Inflammatory macrophage treated with lipopolysaccharide for 1 hour (primary cell): ENCODE data around the gene GPR176.

Source experiments
- DNase-seq, 2 donors: peaks; one replicate each; pipeline ENCODE4 v3.0.0-alpha.2; 2020 to 2022

GPR176 gene, protein sequence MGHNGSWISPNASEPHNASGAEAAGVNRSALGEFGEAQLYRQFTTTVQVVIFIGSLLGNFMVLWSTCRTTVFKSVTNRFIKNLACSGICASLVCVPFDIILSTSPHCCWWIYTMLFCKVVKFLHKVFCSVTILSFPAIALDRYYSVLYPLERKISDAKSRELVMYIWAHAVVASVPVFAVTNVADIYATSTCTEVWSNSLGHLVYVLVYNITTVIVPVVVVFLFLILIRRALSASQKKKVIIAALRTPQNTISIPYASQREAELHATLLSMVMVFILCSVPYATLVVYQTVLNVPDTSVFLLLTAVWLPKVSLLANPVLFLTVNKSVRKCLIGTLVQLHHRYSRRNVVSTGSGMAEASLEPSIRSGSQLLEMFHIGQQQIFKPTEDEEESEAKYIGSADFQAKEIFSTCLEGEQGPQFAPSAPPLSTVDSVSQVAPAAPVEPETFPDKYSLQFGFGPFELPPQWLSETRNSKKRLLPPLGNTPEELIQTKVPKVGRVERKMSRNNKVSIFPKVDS

DNA sequence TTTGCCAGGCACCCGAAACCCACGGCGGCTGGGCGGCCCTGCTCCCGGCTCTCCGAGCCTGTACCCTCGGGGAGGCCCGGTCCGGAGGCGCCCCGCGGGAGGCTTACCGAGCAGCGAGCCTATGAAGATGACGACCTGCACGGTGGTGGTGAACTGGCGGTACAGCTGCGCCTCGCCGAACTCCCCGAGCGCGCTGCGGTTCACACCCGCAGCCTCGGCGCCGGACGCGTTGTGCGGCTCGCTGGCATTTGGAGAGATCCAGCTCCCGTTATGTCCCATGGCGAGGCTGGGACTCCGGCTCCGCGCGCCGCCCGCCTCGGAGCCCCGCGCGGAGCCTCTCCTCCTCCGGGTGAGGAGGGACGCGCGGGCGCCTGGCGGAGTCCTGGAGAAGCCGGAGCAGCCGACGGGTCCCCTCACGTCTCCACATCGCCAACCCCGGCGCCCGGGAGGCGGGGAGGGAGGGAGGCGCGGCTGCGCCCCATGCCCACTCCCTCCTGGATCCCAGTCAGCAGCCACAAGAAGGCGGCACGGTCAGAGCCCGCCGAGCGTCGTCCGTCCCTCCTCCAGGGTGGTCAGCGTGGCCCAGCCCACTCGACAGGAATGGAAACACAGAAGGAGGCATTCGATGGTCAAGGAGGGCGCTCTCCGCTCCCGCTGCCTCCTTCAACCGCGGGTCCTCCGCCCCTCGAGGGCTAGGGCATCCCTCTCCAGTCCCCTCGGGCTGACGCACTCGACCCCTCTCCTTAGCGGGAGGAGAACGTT is at the start of gene GPR176:
Gene GPR176, minus strand, starts transcription at position 519 of the 762 bp plus-strand sequence. Its CDS starts 240 bp downstream, at position 279.
- DNase-seq = no peak

- no peak for DNase-seq
These were observed 48.9 kb upstream of the GPR176 start for GRCh38 chr15:39969002-39969394.

DNA sequence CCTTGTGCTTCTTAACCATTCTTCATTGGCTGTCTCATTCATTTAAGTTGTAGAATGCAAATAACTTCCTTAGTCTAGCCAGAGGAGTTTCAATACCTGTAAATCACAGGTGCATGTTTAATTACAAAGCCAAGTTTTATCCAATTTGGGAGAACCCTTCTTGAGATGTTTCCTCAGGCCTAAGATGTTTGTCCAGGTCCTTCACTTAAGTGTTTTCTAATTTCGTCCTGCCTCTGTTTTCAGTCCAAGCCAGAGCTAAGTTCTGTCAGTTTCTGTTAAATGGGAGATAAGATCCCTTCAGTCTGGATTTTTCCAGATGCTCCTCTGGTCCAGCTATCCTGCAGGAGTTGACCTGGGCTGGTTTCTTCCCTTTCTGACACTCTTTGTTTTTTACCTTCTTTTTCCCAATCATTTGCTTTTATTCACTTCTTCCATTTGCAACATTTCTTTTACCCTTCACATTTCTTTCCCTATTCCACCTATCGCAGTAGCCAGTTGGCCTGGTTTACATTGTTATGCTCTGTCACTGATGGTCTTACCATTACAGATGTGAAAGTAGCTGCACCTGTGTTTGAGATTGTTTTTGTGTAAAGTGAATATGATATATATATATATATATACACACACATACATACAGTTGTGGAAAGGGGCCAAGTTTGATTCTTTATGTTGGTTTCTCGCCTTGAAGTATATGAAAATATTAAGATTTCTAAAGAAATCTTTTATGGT is 48.4 kb upstream of the GPR176 start:
- no peak for DNase-seq

- DNase-seq = no peak
These were observed 46.5 kb upstream of the GPR176 start for GRCh38 chr15:39966521-39966920.

DNA sequence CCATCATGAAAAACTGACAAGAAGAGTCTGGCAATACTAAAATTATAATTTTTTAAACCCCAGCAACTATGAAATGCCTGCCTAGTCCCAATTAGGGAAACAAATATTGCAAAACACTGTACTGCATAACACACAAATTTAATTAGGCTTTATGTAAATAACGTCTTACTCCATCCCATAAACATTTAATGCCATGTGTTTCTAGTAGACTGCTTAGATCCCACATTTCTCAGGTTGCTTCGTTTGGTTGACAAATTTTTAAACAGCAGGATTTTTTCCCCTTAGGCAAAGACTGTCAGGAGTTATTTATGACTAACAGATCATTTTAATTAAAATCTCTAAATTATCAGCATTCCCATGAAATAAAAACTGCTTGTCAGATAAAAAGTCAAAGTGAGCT is 43.7 kb upstream of the GPR176 start:
- no peak for DNase-seq

- DNase-seq = no peak
These were observed 41.0 kb upstream of the GPR176 start for GRCh38 chr15:39961051-39961450.

- peak; percentile 16 to 28 for DNase-seq
These were observed 40.3 kb upstream of the GPR176 start for GRCh38 chr15:39960411-39960810.

GRCh38 chr15:39959411-39959810 is 39.3 kb upstream of the GPR176 start:
- no peak for DNase-seq

DNA sequence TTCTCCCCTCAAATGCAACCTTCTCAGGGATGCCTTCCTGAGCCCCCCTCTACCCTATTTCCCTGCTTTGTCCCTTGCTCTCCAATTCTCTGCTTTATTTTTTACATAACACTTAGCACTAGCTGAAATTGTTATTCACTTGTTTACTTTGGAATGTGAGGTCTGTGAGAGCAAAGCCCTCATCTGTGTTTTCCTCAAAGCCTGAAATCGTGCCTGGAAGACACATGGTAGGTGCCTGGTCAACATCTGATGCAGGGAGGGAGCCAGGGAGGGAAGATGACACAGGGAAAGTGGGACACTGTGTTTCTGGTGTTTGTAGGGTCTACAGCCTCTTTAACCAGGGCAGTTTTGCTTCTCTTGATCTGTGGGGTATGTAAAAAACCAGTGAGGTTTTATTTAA is 37.4 kb upstream of the GPR176 start:
- DNase-seq = no peak

DNA sequence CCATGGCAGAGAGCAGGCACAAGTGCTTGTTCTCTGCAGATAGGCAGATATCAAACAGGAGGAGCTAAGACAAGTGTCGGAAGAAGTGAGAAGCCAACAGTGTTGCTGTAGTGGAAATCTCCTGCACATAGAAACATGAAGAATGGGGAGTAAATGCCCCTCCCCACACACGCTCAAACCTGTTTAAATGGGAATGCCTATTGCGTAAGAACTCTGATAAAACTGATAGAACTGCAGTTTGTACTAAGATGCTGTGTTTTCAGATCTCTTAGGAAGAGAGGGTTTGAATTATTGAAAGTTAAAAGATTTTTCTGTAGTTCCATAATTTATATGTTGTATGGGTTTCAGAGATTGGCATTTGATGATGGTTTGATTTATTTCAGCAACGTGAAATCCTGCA is 33.5 kb upstream of the GPR176 start:
- DNase-seq = no peak

DNA sequence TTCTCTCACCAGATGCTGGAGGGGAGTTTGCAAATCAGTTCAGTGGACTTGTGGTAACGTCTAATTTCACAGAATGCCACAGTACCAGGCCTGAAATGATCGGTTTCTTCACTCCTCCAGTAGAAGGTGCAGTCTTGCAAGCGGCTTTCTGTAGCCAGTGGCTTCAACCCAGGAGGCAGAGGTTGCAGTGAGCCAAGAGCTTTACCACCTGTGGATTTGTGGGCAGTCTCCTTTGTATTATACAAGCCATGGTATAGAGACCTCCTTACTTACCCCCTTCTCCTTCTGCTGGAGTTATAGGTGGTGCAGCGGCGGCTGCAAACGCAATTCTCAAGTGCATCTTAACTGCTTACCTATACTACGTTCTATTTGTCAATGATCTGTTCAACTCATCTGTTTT is 31.5 kb upstream of the GPR176 start:
- DNase-seq = no peak

- DNase-seq = no peak
These were observed 28.8 kb upstream of the GPR176 start for GRCh38 chr15:39948817-39949216.

DNA sequence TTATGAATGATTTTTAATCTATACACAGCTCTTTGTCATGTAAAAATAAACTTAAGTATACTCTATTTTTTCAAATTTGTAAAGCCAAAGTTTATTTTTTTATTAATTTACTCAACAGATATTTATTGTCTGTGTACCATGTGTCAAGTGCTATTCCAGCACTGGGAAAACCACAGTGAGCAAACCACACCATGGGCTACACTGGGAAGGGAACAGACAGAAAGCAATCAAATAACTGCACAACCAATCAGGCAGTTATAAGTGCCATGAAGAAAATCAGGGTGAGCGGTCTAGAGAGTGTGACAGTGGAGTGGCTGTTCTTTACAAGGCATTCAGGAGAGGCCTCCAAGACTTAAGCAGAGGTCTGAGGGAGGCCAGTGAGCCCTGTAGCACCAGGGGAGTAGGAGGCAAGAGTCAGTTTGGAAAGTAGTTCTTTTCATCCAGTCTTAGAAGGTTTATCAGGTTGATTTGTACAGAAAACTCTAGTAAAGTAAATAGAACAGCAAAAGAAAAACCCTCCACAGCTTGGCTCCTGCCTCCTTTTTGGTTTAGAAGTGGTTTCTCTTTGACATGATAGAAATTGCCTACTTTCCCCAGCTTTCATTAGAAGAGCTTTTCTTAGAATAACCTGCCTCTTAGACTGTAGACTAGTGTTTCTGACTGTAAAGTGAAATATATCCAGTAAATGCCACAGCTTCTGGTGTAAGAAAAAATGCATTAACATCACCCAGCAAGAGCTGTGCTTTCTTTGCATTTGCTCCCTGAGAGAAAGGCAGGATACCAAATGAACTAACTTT is 27.5 kb upstream of the GPR176 start:
- no peak for DNase-seq

- DNase-seq = no peak
These were observed 26.8 kb upstream of the GPR176 start for GRCh38 chr15:39946862-39947261.

GRCh38 chr15:39944726-39945125 is 24.7 kb upstream of the GPR176 start:
- no peak for DNase-seq

DNA sequence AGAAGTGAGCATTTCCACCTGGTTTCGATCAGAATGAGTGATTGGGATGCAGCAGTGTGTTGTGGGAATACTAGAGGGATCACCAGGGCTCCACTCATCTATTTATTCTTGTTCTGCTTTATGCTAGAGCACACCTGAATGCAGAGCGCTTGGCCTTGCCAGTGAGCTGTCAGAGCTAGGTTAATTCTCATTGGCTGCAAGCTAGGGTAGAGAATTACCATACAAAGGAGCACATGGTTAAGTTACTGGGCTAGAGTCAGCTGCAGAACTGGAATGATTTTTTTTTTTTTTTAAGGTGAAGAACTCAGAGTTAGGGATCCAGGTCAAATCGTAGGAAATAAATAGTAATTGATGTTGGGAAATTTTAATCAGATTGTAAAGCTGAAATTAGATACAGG is 22.7 kb upstream of the GPR176 start:
- no peak for DNase-seq

DNA sequence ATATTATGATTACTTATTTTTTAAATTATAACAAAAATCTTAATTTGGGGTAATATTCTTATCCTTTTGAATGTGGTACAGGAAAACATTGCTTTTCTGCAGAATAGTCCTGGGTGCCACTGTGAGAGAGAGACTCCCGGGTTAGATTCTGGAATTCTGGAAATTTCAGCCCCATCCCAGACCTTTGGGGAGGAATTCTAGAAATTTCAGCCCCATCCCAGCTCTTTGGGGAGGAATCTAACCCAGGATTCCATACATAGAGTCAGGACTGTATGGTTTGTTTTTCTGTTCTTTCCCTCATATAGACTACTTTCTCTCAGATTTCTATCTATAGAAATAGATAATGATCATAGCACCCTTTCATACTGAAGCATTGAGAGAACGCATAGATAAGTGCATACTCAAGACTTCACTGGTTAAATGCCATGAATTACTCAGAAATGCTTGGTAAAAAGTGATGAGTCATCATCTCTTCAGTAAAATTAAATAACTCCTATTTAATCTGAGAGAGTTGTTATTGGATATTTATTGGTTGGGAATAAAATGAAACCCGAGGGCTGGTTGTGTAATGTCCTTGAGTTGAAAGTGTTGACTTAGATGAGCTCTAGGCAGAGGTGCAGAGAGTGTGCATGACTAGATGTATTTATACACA is 22.2 kb upstream of the GPR176 start:
- no peak for DNase-seq

DNA sequence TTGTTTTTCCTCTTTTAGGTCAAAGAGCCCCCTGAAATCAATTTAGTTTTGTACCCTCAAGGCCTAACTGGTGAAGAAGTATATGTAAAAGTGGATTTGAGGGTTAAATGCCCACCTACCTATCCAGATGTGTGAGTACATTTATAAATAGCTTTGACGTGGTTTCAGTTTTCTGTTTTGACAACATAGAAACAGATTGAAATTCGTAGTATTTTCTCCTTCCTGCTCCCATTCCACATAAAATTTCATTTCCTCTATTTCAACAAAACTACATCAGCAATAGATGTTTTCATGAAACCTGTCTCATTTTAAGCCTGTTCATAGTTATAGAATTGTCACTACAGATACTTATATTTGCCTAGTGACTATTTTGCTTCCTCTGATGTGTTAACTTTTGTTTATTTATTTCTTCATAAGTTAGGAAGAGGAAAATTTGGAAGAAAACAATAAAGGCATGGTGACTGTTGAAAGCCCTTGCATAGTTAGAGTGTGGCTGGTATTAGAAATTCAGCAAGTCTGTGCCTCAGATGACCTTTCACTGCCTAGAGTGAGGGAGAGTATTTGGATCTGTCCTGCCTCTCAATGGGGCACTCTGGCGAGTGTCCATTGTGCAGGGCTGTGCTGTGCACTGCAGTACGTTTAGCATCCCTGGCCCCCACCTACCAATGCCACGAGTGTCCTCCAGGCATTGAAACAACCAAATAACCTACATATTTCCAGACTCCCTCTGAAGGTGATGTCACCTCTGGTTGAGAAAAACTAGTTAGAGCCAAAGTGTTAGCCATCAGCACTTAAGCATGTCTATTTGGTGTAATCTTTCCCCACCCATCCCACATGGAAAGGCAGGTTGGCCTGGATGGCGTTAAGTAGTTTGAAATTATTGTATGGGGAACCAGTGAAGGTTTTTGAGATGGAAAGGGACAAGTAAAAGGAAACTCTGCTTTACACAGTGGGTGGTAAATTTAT is 19.7 kb upstream of the GPR176 start:
- DNase-seq = peak in 1 of 2 donors; percentile 22

GRCh38 chr15:39937696-39938095 is 17.6 kb upstream of the GPR176 start:
- no peak for DNase-seq

GRCh38 chr15:39936681-39937080 is 16.6 kb upstream of the GPR176 start:
- no peak for DNase-seq

- DNase-seq = no peak
These were observed 16.1 kb upstream of the GPR176 start for GRCh38 chr15:39936187-39936586.
